Lower lobe of right lung (tissue), 2 donors: ENCODE results near the gene DUOX1. TPM values are rescaled to one million over a fixed set of nuclear protein-coding genes. Genes with fewer than 3 reads are reported as not detected.
A peak's percentile ranks its signal among the peaks of the same experiment; 100 is the strongest.

Source experiments
- ATAC-seq, 2 donors: fragments of 200-7000 bp; cut with Tn5 transposase; one replicate each; pipeline ENCODE4 v1.9.1; 2020 to 2022; ENCODE audit warnings: mild to moderate bottlenecking in 2 of 2, moderate library complexity in 2 of 2
- DNase-seq: peaks from one replicate; pipeline ENCODE4 v3.0.0-alpha.2; 2020
- H3K27ac ChIP-seq: fragments of 200-600 bp; one replicate; pipeline ENCODE4 v1.8.0; 2022
- H3K27me3 ChIP-seq: fragments of 200-600 bp; one replicate; pipeline ENCODE4 v1.8.0; 2022; ENCODE audit warnings: low read depth
- H3K36me3 ChIP-seq: fragments of 200-600 bp; one replicate; pipeline ENCODE4 v1.8.0; 2022; ENCODE audit warnings: mild to moderate bottlenecking
- H3K4me1 ChIP-seq: fragments of 200-600 bp; one replicate; pipeline ENCODE4 v1.8.0; 2022
- H3K4me3 ChIP-seq: fragments of 200-600 bp; one replicate; pipeline ENCODE4 v1.8.0; 2022; ENCODE audit warnings: mild to moderate bottlenecking
- H3K9me3 ChIP-seq: fragments of 200-600 bp; one replicate; pipeline ENCODE4 v1.8.0; 2022
- intact Hi-C: fragments of 100-400 bp; cut with DNase I; formaldehyde crosslinking; loops from one replicate; pipeline ENCODE4 v1.11.0; 2022
- total RNA-seq: library from RNA; stranded (reverse); fragmentation: NEBNext Ultra II Directional; extraction: Animal tissue kit (Norgen Biotek cat#: 25700); gene quantifications from one replicate; pipeline ENCODE4 v1.2.1, GENCODE V29; 2021
- TF ChIP-seq, protein P1 (sequence below): fragments of 200-600 bp; IDR thresholded peaks from one replicate; pipeline ENCODE4 v1.8.0; 2022; ENCODE audit warnings: antibody characterized with exemption, mild to moderate bottlenecking
- donor health status: DM: no; HTN: yes; CAD: no; lungs with severe emphysema.

Gene DUOX1
- total RNA-seq, 1 donor from 2014 or later: 317 TPM

DNA sequence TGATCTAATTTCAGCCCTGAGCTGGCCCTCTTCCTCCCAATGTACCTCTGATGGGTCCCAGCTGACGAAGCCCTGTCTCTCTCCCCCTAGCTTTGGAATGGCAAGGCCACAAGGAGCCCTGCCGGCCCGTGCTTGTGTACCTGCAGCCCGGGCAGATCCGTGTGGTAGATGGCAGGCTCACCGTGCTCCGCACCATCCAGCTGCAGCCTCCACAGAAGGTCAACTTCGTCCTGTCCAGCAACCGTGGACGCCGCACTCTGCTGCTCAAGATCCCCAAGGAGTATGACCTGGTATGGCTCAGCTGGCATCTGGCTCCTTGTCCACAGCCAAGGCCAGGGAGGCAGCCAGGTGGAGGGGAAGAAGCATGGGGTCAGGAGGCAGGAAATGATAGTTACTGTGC lies 14.2 kb downstream of the DUOX1 start:
- H3K36me3 ChIP-seq: peaks cover 58% of the 10 kb centered on the region
- H3K4me1 ChIP-seq: peaks cover 21% of the 10 kb centered on the region
- H3K27ac ChIP-seq: no peak overlapping the region
- no peaks in the 10 kb centered on the region for H3K27me3 ChIP-seq
- no peaks in the 10 kb centered on the region for H3K9me3 ChIP-seq
- H3K4me3 ChIP-seq: no peak overlapping the region
- intact Hi-C loops: no loop called here
- DNase-seq (no peak), ATAC-seq (no peak)
- TF ChIP-seq, protein P1, sequence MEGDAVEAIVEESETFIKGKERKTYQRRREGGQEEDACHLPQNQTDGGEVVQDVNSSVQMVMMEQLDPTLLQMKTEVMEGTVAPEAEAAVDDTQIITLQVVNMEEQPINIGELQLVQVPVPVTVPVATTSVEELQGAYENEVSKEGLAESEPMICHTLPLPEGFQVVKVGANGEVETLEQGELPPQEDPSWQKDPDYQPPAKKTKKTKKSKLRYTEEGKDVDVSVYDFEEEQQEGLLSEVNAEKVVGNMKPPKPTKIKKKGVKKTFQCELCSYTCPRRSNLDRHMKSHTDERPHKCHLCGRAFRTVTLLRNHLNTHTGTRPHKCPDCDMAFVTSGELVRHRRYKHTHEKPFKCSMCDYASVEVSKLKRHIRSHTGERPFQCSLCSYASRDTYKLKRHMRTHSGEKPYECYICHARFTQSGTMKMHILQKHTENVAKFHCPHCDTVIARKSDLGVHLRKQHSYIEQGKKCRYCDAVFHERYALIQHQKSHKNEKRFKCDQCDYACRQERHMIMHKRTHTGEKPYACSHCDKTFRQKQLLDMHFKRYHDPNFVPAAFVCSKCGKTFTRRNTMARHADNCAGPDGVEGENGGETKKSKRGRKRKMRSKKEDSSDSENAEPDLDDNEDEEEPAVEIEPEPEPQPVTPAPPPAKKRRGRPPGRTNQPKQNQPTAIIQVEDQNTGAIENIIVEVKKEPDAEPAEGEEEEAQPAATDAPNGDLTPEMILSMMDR: no peak

DNA sequence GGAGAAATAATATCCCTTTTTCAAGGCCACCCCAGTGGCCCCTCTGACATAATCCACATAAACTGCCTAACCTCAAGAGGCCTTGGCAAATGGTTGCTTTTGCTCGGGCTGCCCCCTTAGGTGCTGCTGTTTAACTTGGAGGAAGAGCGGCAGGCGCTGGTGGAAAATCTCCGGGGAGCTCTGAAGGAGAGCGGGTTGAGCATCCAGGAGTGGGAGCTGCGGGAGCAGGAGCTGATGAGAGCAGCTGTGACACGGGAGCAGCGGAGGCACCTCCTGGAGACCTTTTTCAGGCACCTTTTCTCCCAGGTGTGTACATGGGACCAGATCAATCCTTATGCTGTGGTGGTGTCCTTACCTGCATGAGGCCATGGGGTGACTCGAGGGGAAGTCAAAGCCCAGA lies 15.0 kb downstream of the DUOX1 start:
- Histone ChIP-seq H3K4me3 (no peak overlapping the region), H3K27ac (no peak overlapping the region), H3K9me3 (no peaks in the 10 kb centered on the region), H3K36me3 (peaks cover 58% of the 10 kb centered on the region), H3K4me1 (peaks cover 21% of the 10 kb centered on the region), H3K27me3 (no peaks in the 10 kb centered on the region)
- TF ChIP-seq, protein P1: no peak
- ATAC-seq (no peak), DNase-seq (no peak)
- intact Hi-C loops: no loop called here

DNA sequence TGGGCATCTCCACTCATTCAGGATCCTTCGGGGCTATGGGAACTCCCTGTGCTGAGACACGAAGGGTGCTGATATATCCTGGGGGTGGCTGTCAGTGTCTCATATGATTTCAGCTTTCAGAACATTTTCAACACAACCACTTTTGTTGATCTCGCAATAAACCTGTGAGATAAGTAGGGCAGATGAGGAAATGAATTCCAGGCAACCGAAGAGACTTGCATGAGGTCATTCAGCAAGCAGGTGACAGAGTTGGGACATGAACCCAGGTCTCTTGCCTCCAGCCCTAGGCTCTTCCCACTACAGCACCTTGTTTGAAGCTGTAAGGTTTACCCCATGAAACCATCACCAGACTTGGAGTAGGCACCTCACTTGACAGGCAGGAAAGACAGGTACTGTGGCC lies 16.6 kb downstream of the DUOX1 start:
- TF ChIP-seq, protein P1: no peak
- Histone ChIP-seq H3K27ac (peak overlapping the region; percentile 18), H3K27me3 (no peaks in the 10 kb centered on the region), H3K4me3 (no peak overlapping the region), H3K9me3 (no peaks in the 10 kb centered on the region), H3K36me3 (peaks cover 60% of the 10 kb centered on the region), H3K4me1 (peaks cover 12% of the 10 kb centered on the region)
- intact Hi-C loops: no loop called here
- DNase-seq (no peak), ATAC-seq (peak; percentile 58 to 64)

DNA sequence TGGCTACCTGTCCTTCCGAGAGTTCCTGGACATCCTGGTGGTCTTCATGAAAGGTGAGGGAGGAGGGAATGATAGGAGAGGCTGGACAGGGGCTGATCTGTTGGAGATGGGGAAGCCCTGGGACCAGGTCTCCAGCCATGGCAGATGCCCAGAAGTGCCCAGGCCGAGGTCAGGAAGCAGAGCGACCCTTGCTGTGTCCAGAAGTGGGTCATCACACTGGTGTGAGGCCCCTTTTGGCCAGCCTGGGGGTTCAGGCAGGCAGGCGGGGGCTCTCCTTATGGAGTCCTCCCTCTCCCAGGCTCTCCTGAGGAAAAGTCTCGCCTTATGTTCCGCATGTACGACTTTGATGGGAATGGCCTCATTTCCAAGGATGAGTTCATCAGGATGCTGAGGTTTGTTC lies 17.8 kb downstream of the DUOX1 start:
- no peak for DNase-seq
- intact Hi-C loops: no loop called here
- no peak overlapping the region for H3K27ac ChIP-seq
- peaks cover 12% of the 10 kb centered on the region for H3K4me1 ChIP-seq
- H3K9me3 ChIP-seq: no peaks in the 10 kb centered on the region
- no peak overlapping the region for H3K4me3 ChIP-seq
- ATAC-seq: no peak
- peaks cover 71% of the 10 kb centered on the region for H3K36me3 ChIP-seq
- H3K27me3 ChIP-seq: no peaks in the 10 kb centered on the region
- TF ChIP-seq, protein P1: no peak

DNA sequence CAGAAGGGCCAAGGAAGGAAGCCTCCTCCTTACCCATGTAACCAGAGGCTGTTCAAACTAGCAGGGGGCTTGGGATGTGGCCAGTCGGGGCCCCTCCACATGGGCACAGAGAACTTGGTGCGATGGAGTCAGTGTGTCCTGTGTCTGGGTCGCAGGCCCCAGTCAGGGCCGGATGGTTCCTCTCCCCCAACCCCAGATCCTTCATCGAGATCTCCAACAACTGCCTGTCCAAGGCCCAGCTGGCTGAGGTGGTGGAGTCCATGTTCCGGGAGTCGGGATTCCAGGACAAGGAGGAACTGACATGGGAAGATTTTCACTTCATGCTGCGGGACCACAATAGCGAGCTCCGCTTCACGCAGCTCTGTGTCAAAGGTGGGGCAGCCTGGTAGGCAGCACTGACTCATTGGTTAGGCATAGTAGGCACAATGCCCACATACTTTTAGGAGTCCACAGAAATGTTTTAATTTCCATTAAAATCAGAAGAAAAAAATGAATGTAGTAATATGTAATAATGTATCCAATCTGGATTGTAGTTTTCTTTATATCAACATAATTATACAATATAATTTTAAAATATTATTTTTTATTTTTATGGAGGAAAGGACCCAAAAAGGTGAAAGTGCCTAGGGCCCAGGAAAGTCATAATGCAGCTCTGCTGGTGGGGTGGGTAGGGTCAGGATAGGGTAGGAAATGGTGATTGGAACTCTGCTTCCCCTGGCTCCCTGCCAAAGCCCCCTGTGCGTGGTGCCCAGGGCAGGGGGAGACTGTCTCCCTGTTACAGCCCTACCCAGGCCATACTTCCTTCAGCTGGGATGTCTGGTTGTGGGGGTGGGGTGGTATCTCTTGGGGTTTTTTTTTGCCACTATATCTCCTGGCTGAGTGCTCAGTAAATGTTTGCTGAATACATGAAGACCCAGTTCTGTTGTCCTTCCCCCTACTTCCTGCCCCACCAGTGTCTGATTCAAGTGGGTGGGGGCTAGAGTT lies 18.6 kb downstream of the DUOX1 start:
- ATAC-seq (no peak), DNase-seq (no peak)
- Histone ChIP-seq H3K27me3 (no peaks in the 10 kb centered on the region), H3K9me3 (no peaks in the 10 kb centered on the region), H3K27ac (no peak overlapping the region), H3K4me1 (peaks cover 12% of the 10 kb centered on the region), H3K36me3 (peaks cover 71% of the 10 kb centered on the region), H3K4me3 (no peak overlapping the region)
- TF ChIP-seq, protein P1: no peak
- intact Hi-C loops: no loop called here
